ENCODE measurements around the gene RINL.

The RINL gene

DNA sequence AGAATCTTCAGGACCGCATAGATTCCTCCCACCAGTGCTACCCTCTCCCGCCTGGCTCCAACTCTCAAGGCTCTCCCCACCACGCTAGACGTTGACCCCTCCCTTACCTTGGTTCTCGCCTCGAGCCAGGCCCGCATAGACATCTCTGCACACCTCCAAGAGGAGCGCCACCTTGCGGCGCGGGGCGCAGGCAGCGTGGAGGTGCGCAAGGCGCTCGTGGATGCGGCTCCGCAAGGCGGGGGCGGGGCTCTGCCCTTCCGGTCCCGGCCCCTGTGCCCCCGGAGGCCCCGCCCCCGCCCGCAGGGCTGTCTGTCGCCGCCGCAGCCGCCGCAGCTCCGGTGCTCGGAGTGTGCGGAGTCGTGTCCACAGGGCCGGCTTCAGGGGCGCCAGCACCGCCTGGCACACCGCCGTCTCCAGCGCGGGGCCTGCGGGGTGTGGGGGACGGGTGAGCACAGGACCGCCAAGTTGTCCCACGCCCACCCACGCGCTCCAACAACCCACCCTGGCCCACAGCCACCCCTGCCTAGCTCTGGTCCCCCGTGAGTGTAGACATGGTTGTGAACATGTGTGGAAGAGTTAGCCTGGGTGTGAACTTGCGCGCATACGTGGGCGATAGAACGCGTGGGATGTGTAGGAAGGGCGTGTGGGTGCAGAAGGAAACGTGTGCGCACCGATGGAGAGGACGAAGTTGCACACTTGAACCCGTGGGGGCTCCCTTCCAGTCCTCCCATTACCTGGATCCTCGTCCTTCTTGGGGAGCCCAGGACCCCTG, 8.1 kb downstream of the RINL start:
- DNase-seq (ENCODE audit: low spot score): no peak
- ATAC-seq (ENCODE audit: low read depth): peak; percentile 83
- TF ChIP-seq, protein P1, sequence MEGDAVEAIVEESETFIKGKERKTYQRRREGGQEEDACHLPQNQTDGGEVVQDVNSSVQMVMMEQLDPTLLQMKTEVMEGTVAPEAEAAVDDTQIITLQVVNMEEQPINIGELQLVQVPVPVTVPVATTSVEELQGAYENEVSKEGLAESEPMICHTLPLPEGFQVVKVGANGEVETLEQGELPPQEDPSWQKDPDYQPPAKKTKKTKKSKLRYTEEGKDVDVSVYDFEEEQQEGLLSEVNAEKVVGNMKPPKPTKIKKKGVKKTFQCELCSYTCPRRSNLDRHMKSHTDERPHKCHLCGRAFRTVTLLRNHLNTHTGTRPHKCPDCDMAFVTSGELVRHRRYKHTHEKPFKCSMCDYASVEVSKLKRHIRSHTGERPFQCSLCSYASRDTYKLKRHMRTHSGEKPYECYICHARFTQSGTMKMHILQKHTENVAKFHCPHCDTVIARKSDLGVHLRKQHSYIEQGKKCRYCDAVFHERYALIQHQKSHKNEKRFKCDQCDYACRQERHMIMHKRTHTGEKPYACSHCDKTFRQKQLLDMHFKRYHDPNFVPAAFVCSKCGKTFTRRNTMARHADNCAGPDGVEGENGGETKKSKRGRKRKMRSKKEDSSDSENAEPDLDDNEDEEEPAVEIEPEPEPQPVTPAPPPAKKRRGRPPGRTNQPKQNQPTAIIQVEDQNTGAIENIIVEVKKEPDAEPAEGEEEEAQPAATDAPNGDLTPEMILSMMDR (IDR thresholded peaks at IDR 0.05; ENCODE audit: poor library complexity, severe bottlenecking): peak; percentile 85
- Histone ChIP-seq H3K36me3 (ENCODE audit: low read depth) (no peaks in the 10 kb centered on the region), H3K27me3 (ENCODE audit: insufficient read depth, poor library complexity, severe bottlenecking) (no peaks in the 10 kb centered on the region), H3K4me3 (ENCODE audit: severe bottlenecking) (peak overlapping the region; percentile 24), H3K4me1 (ENCODE audit: insufficient read depth, poor library complexity, severe bottlenecking) (no peaks in the 10 kb centered on the region), H3K27ac (ENCODE audit: poor library complexity, severe bottlenecking) (no peak overlapping the region), H3K9me3 (ENCODE audit: severe bottlenecking) (no peaks in the 10 kb centered on the region)

DNA sequence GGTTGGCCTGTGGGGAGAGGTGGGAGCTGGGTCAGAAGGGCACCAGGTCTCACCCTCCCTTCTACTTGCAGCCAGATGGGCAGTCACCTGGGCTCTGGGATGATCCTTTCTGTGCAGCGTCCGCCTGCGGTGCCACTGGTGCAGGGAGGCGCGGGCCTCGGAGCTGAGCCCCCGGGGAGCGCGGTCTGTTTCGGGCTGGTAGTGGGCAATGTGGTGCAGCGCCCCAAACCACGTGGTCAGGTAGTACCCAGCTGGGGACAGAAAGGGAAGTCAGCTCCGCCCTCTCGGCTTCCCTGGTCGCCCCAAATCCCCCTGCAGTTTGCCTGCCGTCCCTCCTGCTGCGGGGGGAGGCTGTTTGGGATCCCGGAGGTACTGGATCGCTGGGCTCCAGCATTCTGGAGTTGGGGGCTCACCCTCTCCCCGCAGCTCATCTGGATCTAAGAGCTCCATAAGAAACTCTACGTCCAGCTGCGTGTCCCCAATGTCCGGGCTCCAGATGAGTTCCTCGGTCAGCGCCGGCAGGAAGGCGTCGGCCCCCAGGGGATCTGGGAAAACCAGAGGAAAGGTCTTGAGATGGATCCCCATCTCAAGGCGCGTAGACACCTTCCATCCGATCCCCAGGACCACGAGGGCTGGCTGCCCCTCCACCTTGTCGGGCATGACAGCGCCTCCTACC, 8.8 kb downstream of the RINL start:
- Histone ChIP-seq H3K36me3 (ENCODE audit: low read depth) (no peaks in the 10 kb centered on the region), H3K4me3 (ENCODE audit: severe bottlenecking) (peak overlapping the region; percentile 24), H3K27me3 (ENCODE audit: insufficient read depth, poor library complexity, severe bottlenecking) (no peaks in the 10 kb centered on the region), H3K27ac (ENCODE audit: poor library complexity, severe bottlenecking) (no peak overlapping the region), H3K4me1 (ENCODE audit: insufficient read depth, poor library complexity, severe bottlenecking) (no peaks in the 10 kb centered on the region), H3K9me3 (ENCODE audit: severe bottlenecking) (no peaks in the 10 kb centered on the region)
- DNase-seq (ENCODE audit: low spot score) (no peak), ATAC-seq (ENCODE audit: low read depth) (no peak)
- TF ChIP-seq, protein P1 (IDR thresholded peaks at IDR 0.05; ENCODE audit: poor library complexity, severe bottlenecking): no peak

DNA sequence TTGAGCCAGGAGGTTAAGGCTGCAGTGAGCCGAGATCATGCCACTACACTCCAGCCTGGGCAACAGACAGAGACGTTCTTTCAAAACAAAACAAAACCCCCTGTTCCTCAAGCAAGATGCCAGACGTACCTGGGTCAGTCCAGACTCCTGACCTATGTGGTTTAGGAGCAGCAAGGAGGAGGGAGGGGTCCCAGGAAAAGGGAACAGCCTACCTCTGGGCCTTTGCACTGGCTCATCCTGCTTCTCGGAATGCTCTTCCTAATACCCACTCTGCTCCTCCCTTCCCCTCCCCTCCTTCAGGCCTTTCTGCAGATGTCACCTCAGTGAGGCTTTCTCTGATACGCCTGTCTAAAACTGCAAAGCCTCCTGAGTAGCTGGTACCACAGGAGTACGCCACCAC, 9.5 kb downstream of the RINL start:
- Histone ChIP-seq H3K36me3 (ENCODE audit: low read depth) (no peaks in the 10 kb centered on the region), H3K9me3 (ENCODE audit: severe bottlenecking) (no peaks in the 10 kb centered on the region), H3K27ac (ENCODE audit: poor library complexity, severe bottlenecking) (no peak overlapping the region), H3K4me3 (ENCODE audit: severe bottlenecking) (no peak overlapping the region), H3K4me1 (ENCODE audit: insufficient read depth, poor library complexity, severe bottlenecking) (no peaks in the 10 kb centered on the region), H3K27me3 (ENCODE audit: insufficient read depth, poor library complexity, severe bottlenecking) (no peaks in the 10 kb centered on the region)
- TF ChIP-seq, protein P1 (IDR thresholded peaks at IDR 0.05; ENCODE audit: poor library complexity, severe bottlenecking): no peak
- no peak for DNase-seq (ENCODE audit: low spot score)
- no peak for ATAC-seq (ENCODE audit: low read depth)

DNA sequence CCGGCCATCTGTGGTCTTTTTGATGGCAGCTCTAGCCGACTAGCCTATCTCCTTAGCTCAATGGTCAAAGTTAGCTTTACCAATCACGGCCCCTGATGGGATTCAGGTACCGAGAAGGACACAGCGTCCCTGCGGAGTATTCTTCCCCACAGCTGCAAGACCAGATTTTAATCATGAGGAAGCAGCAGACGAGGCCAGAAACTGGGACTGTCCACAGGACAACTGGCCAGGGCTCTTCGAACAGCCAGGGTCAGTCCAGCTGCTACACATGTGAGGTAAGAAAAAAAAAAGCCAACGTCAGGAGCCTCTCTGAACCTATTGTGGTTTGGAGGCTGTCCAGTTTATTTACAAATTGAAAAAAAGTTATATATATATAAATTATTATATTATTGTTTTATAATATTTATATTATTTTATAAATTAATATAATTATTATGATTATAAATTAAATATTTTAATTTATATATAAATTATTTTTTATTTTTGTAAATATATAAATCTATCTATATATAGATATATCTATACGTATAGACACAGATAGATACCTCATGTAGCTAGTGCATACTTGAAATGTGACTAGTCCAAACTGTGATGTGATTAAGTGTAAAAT, 10.8 kb downstream of the RINL start:
- no peaks in the 10 kb centered on the region for H3K27me3 ChIP-seq (ENCODE audit: insufficient read depth, poor library complexity, severe bottlenecking)
- H3K27ac ChIP-seq (ENCODE audit: poor library complexity, severe bottlenecking): no peak overlapping the region
- ATAC-seq (ENCODE audit: low read depth) (no peak), DNase-seq (ENCODE audit: low spot score) (no peak)
- no peaks in the 10 kb centered on the region for H3K9me3 ChIP-seq (ENCODE audit: severe bottlenecking)
- no peak overlapping the region for H3K4me3 ChIP-seq (ENCODE audit: severe bottlenecking)
- no peaks in the 10 kb centered on the region for H3K36me3 ChIP-seq (ENCODE audit: low read depth)
- TF ChIP-seq, protein P1 (IDR thresholded peaks at IDR 0.05; ENCODE audit: poor library complexity, severe bottlenecking): no peak
- H3K4me1 ChIP-seq (ENCODE audit: insufficient read depth, poor library complexity, severe bottlenecking): peaks cover 2% of the 10 kb centered on the region
